Left lobe of liver (tissue), 2 donors: Measurements from ENCODE around the gene IL1RAPL2. TPM values are rescaled to one million over a fixed set of nuclear protein-coding genes. Genes with fewer than 3 reads are reported as not detected.
"Not testable (repeated sequence)": the region's sequence is repeated elsewhere in the genome, so short reads cannot be mapped to it uniquely, and the experiment has no call there.

Experiments
- ATAC-seq: fragments of 200-7000 bp; cut with Tn5 transposase; one replicate; pipeline ENCODE4 v1.9.1; 2020; ENCODE audit warnings: mild to moderate bottlenecking, moderate library complexity
- DNase-seq: peaks from one replicate; pipeline ENCODE4 v3.0.0-alpha.2; 2020; ENCODE audit warnings: low spot score
- total RNA-seq: library from RNA; stranded (reverse); gene quantifications from one replicate; pipeline ENCODE4 v1.2.1, GENCODE V29; 2021
- donor health status: DM: no; HTN: no; CAD: no; lungs with moderate emphysema.
- donor health status: DM: no; HTN: yes; CAD: no.

The IL1RAPL2 gene
- 0.48 TPM for total RNA-seq

DNA sequence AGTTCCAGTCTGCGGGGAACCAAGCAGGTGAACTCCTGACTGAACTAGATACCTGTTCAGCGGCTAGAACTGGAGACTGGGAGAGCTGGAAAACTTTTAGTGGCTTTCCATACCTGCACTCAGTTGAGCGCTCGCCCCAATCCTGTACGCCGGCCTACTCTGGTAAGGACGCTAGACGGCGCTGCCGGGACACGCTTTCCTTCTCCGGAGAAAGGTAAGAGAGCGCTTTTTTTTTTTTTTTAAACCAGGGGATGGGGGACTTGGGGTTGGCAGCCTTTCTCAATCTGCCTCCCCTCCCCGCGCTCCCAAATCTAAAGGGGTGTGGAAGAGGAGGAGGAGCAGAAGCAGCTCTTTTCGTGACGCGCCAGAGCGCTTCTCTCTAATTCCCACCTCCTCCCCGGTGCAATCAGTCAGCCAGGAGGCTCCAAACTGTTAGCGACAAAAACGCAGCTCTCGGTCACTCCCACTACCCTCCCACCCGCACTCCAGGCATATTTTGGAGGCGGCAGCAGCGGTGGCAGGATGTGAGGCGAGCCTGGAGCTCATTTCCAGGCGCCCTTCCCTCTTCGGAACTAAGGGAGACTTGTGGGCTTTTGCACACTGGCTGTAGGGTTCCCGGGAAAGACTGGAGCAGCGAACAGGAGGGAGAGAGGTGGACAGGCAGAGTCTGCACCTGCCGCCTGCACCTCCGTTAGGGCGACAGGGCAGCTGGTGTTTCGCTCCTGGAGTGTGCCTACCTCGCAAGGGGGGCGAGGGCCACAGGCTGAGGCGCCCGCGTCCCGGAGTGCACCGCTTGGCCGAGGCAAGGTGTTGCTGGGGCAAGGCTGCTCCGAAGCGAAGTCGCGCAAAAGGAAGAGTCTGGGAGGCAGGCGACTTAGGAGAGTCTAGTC is at the start of gene IL1RAPL2:
IL1RAPL2 (plus strand) TSS at position 409 of the 890 bp plus-strand sequence.
- DNase-seq (peak; percentile 63), ATAC-seq (peak; percentile 89)

DNA sequence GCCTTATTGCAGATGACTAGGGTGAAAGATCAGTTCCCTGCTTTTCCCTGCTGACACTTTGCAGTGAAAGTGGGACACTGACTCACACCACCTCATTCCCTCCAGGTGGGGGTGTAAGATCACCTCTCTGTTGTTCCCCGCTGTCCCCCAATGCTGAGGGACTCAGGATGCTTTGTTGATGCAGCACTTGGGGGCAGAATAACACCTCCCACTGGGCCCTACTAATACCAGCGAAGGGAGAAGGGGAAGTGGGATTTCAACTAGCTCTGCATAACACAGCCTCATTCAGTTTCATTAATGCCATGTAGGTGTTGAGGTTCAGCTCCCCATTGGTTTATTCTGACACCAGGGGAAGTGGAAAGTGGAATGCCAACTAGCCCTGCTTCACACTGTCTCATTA is 43.6 kb upstream of the IL1RAPL2 start:
- ATAC-seq = no peak

DNA sequence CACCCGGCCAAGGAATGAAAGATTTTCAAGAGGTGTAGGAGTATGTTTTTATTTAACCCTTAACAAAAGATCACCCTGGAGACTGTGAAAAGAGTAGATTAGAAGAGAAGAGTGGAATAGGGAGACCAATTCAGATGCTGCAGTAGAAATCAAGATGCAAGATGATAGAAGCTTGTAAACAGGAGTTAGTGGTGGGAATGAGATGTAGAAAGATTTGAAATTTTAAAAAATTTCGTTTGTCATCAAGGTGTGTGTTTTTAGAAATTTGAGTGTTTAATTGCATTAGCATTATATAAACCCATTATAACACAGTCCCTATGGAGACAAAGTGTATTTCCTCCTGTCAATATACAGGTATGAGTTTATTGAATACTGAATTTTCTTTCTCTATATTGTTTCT is 42.1 kb upstream of the IL1RAPL2 start:
- DNase-seq (no peak), ATAC-seq (no peak)

More for the DNA sequence above, 43.6 kb upstream of the IL1RAPL2 start:
- DNase-seq = no peak

DNA sequence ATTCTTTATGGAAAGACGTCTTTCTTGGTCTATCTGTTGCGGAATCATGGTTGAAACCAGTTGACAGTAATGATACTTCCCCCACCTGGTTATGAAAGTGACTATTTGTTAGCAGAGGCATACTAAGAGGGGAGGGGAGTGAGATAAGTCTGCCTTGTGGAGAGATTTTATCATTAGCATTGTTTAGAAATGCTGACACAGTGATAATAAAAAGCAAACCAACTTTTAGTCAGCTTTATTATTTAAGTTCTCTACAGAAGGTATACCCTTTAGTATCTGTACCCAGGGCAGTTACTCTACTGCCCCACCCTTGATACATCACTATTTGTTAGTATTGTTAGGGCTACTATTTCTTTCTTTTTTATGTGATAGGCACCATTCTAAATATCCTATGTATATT is 26.9 kb upstream of the IL1RAPL2 start:
- no peak for ATAC-seq
- no peak for DNase-seq

DNA sequence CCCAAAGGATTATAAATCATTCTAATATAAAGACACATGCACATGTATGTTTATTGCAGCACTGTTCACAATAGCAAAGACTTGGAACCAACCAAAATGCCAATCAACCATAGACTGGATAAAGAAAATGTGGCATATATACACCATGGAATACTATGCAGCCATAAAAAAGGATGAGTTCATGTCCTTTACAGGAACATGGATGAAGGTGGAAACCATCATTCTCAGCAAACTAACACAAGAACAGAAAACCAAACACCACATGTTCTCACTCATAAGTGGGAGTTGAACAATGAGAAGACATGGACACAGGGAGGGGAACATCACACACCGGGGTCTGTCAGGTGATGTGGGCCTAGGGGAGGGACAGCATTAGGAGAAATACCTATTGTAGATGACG is 23.6 kb upstream of the IL1RAPL2 start:
- DNase-seq, ATAC-seq: not testable (repeated sequence)

DNA sequence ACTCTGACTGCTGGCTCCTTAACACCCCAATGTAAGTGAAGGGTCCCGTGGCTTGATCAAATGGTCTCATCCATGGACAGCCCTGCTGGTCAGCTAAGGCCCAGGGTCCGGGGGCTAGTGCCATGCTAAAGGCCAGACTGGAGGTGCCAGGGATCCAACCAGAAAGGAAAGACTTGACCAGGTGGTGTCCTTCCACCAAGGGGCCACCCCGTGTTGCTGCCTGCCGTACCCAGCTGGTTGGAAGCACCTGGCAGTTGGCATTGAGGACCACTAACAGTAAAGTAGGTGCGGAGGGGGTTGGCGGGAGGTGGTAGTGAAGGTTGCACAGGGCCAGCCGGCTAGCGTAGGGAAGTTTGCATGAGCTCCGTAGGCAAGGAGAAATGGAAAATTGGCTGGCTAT is 1.7 kb upstream of the IL1RAPL2 start:
- no peak for ATAC-seq
- no peak for DNase-seq

DNA sequence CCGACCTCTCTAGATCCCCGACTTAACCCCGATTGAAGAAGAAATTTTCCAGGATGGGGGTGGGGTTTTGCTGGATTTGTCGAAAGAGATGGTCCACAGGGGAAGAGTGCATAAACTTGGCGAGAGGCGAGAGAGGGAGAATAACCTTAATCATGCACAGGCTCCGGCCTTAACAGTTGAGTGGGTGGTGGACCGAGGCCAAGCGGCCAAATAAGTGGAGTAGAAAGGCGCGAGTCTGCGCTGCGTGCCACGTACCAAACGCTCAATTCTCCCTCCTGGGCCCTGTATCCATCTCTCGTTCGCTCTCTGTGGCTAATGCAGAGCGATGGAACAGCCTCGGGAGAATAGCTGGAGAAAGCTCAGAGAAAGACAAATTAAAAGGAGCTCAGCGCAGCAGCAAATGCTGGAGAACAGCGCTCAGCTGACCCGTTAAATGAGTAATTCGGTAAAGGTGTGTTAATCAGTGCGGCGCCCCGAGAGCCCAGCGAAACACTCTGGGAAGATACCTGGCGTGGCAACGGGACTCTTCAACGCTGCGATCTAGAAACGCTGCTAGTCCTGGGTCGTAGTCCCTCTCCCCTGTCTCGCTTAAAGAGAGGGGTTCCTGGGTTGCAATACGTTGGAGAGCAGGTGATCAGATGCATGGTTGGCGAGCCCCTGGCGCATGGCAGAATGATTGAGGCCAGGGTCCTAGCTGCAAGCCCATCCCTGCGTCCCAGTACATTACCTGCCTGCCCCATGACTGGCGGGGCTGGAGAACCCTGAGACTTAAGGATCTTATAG is 887 bp upstream of the IL1RAPL2 start:
- peak; percentile 10 for ATAC-seq
- DNase-seq = no peak

DNA sequence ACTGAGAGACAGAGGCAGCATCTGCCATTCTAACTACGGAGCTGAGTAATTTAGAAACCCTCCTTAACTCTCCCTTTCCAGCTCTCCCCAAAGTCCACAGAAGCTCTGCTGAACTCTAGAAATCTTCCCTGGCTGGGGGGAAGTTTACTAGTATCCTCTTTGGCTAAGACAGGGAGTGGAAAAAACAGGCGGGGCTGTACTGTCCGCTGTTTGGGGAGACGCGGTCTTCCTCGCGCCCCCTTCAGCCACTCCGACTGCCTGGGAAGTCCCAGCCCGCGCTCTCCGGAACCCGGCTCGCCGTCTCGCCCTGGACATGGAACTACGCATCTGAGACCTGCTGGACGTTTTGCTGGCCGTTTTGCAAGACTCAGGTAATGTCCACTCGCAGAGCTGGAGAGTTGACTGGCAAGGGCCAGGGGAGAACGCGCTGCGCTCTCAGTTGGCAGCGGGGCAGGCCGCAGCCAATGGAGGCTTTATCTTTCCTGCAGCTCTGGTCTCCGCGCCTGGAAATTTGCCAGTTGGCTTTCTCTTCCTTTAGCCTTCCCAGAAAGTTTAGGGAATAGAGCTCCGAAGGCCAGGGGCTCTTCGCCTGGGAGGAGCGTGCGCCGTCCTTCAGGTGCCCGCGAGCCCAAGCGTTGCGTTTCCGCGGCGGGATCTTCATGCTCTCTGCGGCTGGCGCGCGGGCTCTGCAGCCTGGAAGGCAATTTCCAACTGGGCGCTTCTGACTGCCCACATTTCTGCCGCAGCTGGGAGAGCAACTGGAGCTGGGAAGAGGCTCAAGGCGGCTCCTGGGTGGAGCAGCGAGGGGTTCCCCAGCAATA is 892 bp downstream of the IL1RAPL2 start:
- peak; percentile 69 for ATAC-seq
- DNase-seq = peak; percentile 51

DNA sequence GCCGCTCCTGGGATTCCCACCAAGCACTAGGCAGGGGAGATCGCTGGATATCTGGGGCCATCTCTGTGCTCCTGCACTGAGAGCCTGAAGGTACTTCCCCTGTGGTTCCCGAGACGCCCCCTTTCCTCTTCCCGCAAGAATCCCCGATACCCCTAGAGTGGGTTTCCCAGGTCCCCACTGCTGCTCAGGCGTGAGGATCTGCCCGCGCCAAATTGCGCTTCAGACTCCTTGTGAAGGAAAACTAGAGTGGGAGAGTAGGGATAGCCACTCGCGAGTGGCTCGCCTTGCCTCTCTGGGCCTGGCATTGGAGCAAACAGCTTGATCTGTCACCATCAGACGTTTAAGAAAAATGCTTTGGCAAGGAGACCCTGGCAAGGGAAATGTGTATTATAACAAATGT is 1.5 kb downstream of the IL1RAPL2 start:
- DNase-seq = no peak
- no peak for ATAC-seq

DNA sequence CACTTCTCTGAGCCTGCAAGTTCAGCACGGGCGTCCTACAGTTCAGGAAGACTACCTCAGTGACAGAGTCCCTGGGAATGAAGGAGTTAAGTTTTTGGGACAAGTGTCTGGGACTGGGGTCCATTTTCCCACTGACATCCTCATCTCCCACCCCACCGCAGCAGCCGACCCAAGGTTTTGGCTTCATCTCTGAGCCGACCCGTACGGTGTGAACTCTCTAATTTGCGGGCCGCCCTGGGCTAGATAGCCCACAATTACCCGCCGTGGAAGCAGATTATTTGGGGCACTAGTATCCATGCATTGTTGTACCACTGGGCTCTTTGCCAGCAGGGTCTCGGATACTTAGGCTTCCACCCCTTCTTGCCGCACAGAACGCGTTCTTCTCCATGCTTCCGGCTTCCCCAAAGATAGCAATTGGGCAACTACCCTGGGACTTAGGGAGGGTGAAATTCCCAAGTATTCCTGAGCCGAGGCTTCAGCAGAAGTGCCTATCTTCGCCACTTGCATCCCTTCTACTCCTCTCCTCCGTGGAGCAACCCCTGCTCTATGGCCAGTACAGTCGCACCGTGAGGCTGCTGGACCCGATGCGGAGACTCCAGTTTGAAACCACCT is 2.4 kb downstream of the IL1RAPL2 start:
- no peak for DNase-seq
- ATAC-seq = no peak

DNA sequence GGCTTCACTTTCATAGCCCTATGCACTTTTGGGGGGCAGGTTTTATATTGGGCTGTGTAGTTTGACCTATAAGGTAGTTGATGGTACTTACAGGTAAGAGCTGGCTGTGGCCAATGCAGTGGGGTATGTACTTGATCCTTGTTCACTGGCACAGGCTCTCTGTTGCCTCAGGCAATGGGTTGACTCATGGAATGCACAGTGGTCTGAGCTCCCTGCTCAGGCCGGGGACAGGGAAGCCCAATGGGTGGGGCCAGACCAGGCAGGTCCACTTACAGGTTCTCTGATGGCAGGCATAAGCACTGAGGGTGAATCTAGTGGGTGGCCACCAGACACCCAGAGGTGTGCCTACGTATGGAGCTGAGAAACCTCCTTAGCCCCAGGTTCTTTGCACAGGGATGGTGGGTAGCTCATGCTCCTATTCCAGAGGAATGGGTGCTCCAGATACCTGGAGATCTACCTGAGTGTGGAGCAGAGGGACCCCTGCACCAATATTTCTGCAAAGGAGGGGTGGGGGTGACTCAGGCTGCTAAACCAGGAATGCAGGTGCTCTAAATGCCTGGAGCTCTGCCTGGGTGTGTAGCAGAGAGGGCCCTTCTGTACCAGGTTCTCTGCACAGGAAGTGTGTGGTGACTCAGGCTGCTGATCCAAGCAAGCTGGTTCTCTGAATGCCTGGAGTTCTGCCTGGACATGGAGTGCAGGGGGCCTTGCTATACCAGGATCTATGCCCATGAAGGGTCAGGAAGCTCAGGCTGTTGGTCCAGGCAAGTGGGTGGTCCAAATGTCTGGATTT is 52.3 kb downstream of the IL1RAPL2 start:
- no peak for DNase-seq
- ATAC-seq = no peak

DNA sequence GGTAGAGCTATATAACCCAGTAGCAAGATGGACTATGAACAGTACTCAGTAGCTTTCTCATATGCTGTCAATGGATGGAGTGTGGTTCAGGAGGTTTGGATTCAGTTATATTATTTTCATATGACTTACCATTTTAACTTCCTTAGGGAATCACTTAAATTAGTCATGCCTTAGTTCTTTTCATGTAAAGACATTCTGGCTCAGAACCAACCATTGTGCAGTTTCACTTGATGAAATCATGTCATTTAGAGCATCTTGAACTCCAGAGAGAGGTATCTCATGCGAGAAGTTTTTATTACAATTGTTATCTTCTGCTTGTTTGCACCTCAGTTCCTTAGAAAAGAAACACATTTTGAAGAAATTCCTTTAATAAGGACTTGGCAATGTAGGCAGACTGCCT is 55.8 kb downstream of the IL1RAPL2 start:
- no peak for ATAC-seq
- DNase-seq = no peak

DNA sequence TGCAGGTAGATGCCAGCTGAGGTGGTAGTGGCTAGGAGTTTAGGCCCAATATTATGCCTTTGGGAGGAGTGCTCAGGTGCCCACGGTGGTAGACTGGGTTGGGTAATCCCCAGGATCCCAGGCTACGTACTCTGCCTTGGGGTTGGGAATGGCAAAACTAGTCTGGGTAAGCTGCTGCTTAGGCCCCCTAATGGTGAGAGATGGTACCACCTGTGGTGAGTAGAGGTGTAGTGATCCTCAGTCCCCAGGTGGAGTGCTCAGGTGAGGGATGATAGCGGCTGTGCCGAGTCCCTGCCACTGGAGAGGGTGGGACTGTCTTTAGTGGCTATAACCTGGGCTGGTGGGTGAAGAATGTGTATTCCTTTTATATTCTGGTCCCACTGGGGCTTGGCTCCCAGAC is 75.2 kb downstream of the IL1RAPL2 start:
- ATAC-seq = no peak
- DNase-seq = no peak

DNA sequence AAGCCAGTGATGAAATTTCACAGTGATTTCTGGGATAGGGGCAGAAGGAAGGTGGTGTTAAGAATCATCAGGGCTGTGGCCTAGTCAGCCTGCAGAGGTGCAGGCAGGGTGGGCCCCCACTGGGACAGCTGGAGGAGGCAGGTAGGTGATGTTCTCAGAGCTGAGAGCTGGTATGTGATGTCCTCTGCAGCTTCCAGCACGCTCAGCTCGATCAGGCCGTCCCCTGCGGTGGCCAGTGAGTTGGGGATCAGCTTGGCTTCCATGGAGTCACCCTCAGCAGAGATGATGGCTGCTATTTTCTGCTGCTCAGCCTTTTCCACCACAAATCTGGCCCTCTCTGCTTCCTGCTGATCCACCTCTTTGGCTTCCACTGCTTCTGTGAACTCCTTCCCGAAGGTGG is 81.1 kb downstream of the IL1RAPL2 start:
- no peak for ATAC-seq

DNA sequence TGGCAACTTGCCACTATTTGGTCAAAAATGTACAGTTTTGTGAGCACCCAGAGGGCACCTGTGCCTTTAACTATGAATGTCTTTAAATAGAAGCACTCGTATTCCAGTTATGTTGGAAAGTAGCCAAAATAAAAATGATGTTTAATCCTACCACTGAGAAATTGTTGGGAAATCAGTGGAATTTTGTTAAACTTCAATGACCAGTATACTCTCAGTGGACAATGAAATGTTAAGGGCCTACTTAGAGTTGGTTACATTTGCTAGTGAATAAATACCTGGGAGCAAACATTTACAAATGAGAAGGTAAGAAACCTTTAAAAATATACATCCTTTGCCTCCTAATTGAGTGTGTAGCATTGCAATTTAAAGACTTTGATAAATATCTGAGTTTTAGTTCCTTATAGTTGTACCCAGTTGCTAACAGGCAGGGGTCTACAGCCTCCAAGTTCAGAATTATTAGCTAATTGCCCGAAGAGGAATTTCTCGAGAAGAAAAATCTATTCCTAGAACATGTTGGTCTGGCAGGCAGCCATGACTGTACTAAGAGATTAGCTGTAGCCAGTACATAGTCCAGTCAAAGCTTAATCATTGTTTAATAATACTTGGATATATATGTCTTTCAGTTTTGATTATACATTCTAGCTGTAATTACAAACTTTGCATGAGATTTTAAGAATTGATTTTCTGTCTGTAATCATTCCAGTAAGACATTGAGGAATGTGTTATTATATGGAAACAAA is 93.2 kb downstream of the IL1RAPL2 start:
- peak; percentile 48 for DNase-seq
- peak; percentile 48 for ATAC-seq

More for the DNA sequence above, 81.1 kb downstream of the IL1RAPL2 start:
- DNase-seq = no peak

DNA sequence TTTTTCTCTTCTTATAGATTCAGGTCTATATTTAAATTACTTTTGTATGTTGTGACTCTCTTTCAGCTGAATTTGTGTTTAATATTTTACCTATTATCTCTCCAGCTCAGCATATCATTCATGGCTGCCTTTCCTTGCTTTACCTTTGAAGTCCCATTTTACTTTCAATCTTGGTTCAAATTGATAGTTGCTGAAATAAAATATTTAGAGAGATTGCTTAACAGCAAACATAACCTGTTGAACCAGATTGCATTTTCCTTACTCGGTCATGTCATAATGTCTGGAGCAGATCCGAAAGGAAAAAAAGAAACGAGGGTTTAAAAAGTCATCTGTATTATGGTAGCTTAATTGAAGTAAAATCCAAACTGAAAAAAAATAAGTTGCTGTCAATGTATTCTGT is 94.1 kb downstream of the IL1RAPL2 start:
- peak; percentile 39 for ATAC-seq
- no peak for DNase-seq

DNA sequence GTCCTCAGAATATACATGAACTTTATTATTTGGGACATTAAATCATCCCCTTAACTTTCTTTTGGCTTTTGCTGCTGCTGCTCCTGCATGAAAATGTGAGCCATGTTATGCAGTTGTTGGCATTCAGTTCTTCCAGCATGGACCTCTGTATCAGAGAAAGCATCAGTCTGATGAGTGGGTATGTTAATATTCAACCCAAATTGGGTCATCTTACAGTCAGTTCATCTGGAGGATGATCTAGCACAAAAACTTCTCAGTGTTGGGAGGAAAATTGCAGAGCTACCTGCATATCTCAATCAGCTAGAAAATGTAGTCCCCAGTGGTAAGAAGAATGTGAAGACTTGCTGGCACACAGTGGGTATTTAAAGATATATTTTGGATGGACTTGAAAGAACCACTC is 96.7 kb downstream of the IL1RAPL2 start:
- DNase-seq (no peak), ATAC-seq (peak; percentile 71)

DNA sequence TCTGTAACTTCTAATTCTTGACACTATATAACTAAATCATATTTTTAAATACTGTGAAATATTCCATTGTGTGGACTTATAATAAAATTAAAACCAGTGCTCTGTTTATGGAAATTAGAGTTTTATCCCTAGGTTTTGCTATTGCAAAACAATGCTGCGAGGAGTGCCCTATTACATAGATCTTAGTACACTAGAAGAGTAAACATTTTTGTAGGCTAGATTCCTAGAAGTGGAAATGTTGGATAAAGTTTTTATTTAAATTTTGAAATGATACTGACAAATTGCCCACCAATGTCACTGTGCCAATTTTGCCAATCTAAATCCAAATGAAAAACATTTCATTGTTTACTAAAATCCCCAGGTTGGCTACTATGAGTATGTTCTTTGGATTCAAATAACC is 99.7 kb downstream of the IL1RAPL2 start:
- DNase-seq (no peak), ATAC-seq (peak; percentile 42)

DNA sequence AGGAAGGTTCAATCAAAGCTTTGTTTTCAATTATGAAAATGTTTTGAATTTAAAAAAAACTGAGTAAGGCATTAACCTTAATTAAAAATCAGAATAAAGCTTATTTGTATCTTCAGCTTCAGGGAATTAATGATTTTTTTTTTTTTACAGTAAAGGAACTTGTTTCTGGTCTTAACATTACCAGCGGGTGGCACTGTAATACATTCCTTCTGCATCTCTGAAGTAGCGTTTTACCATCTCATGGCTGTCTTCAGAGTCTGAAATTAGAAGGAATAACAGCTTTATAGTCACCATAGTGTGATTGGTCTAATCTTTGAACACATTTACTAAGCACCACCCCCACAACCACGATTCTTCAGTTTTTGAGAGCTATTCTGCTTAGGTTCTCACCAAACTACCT is 102.6 kb downstream of the IL1RAPL2 start:
- ATAC-seq (peak; percentile 48), DNase-seq (no peak)
